K562 (cell line): ENCODE results near the gene ATAD3C. TPM values are rescaled to one million over a fixed set of nuclear protein-coding genes. Genes with fewer than 3 reads are reported as not detected.

Experiments used
- ATF2 ChIP-seq: sonication (generic); formaldehyde crosslinking; IDR thresholded peaks from 2 replicates; pipeline ENCODE4 v1.8.1; 2022; ENCODE audit warnings: missing genetic modification reagents
- BCL6 ChIP-seq: fragments of 250-450 bp; sonication (Bioruptor Pico); IDR thresholded peaks from 2 replicates; pipeline ENCODE4 v1.4.0; 2020
- CBX2 ChIP-seq: fragments of 200-600 bp; sonication (generic); IDR thresholded peaks from one replicate; pipeline ENCODE4 v1.6.1; 2012; ENCODE audit warnings: mild to moderate bottlenecking, low read length, inconsistent platforms; ENCODE audit not compliant: insufficient read depth, poor library complexity, severe bottlenecking
- CTBP1 ChIP-seq: fragments of 450-650 bp; IDR thresholded peaks from 2 replicates; pipeline ENCODE4 v1.6.1; 2016; ENCODE audit warnings: borderline replicate concordance
- DLX4 ChIP-seq: fragments of 250-450 bp; sonication (Bioruptor Pico); IDR thresholded peaks from 2 replicates; pipeline ENCODE4 v1.6.1; 2021; ENCODE audit warnings: mild to moderate bottlenecking
- EHMT2 ChIP-seq: fragments of 450-650 bp; IDR thresholded peaks from 2 replicates; pipeline ENCODE4 v1.6.1; 2018; ENCODE audit warnings: antibody characterized with exemption
- ELF2 ChIP-seq: fragments of 250-450 bp; sonication (Bioruptor Pico); IDR thresholded peaks from 2 replicates; pipeline ENCODE4 v1.5.0; 2021; ENCODE audit warnings: mild to moderate bottlenecking
- GTF2E2 ChIP-seq: fragments of 200-800 bp; sonication (Bioruptor generic); IDR thresholded peaks from 2 replicates; pipeline ENCODE4 v1.6.1; 2016; ENCODE audit warnings: missing genetic modification characterization, missing compliant biosample characterization
- GTF2F1 ChIP-seq: IDR thresholded peaks from 2 replicates; pipeline ENCODE4 v1.6.1; 2011; ENCODE audit warnings: low read depth, low read length, improper control_type of control experiment
- JUN ChIP-seq, 2 experiments: sonication (generic) in 1 of 2; formaldehyde crosslinking in 1 of 2; IDR thresholded peaks; 2 replicates each; pipeline versions ENCODE4 v1.6.1 to v1.8.0; 2012 to 2022; ENCODE audit warnings: borderline replicate concordance in 2 of 2, mild to moderate bottlenecking in 2 of 2, improper control_type of control experiment in 1 of 2, low read depth in 1 of 2, low read length in 1 of 2, missing genetic modification reagents in 1 of 2
- JUND ChIP-seq, 2 experiments: IDR thresholded peaks; 2 replicates in 1 of 2; 3 replicates in 1 of 2; pipeline ENCODE4 v1.6.1; 2011; ENCODE audit warnings: borderline replicate concordance in 2 of 2, low read depth in 2 of 2, low read length in 2 of 2, improper control_type of control experiment in 1 of 2, missing biosample characterization in 1 of 2, missing genetic modification characterization in 1 of 2, missing genetic modification reagents in 1 of 2
- KAT2B ChIP-seq: IDR thresholded peaks from one replicate; pipeline ENCODE4 v1.6.1; 2012; ENCODE audit warnings: low read depth, mild to moderate bottlenecking, control low read depth, inconsistent platforms, low read length, moderate library complexity
- KDM5B ChIP-seq: fragments of 200-600 bp; sonication (generic); IDR thresholded peaks from 2 replicates; pipeline ENCODE4 v1.6.1; 2012; ENCODE audit warnings: low read depth, mild to moderate bottlenecking, moderate library complexity, low read length, control low read depth, inconsistent platforms; ENCODE audit not compliant: insufficient replicate concordance
- NBN ChIP-seq: fragments of 450-650 bp; IDR thresholded peaks from 2 replicates; pipeline ENCODE4 v1.6.1; 2016; ENCODE audit warnings: low read depth, mild to moderate bottlenecking
- NFIC ChIP-seq: fragments of 450-650 bp; IDR thresholded peaks from 2 replicates; pipeline ENCODE4 v1.6.1; 2017; ENCODE audit warnings: mild to moderate bottlenecking, inconsistent platforms
- NFIX ChIP-seq: fragments of 250-450 bp; sonication (Bioruptor Pico); IDR thresholded peaks from 2 replicates; pipeline ENCODE4 v1.4.0; 2020; ENCODE audit warnings: low read depth, mild to moderate bottlenecking, moderate library complexity
- OTX1 ChIP-seq: fragments of 450-650 bp; formaldehyde crosslinking; IDR thresholded peaks from 2 replicates; pipeline ENCODE4 v1.4.0; 2022; ENCODE audit warnings: mild to moderate bottlenecking
- RB1 ChIP-seq: fragments of 450-650 bp; IDR thresholded peaks from 2 replicates; pipeline ENCODE4 v1.6.1; 2017; ENCODE audit warnings: low read depth, mild to moderate bottlenecking
- SMAD4 ChIP-seq: fragments of 250-450 bp; sonication (Bioruptor Pico); conservative IDR thresholded peaks from 2 replicates; pipeline ENCODE4 v1.8.0; 2021; ENCODE audit warnings: inconsistent platforms, mild to moderate bottlenecking, moderate library complexity
- STAT6 ChIP-seq: sonication (generic); formaldehyde crosslinking; IDR thresholded peaks from 2 replicates; pipeline ENCODE4 v1.8.1; 2023; ENCODE audit warnings: mild to moderate bottlenecking, missing genetic modification reagents
- TEAD1 ChIP-seq, 2 experiments: fragments of 450-650 bp in 1 of 2; sonication (generic) in 1 of 2; formaldehyde crosslinking; IDR thresholded peaks; 2 replicates each; pipeline versions ENCODE4 v1.4.0 to v1.8.0; 2020 to 2022; ENCODE audit warnings: mild to moderate bottlenecking in 2 of 2, missing genetic modification reagents in 1 of 2
- USF1 ChIP-seq: sonication (generic); formaldehyde crosslinking; IDR thresholded peaks from 2 replicates; pipeline ENCODE4 v1.9.0; 2022; ENCODE audit warnings: mild to moderate bottlenecking, missing genetic modification reagents
- ZNF239 ChIP-seq: fragments of 250-450 bp; sonication (Bioruptor Pico); IDR thresholded peaks from 2 replicates; pipeline ENCODE4 v1.4.0; 2020; ENCODE audit warnings: mild to moderate bottlenecking
- polyA plus RNA-seq, 8 experiments: library from polyadenylated mRNA; depleted of rRNA in 4 of 8; stranded (reverse) in 5 of 8; unstranded in 3 of 8; fragments of >200 nt; fragmentation: Nextera tagmentation in 2 of 8; fragmentation: Illumina TruSeq in 1 of 8; extraction: Ambion mirVana in 2 of 8; extraction: Trizol in 1 of 8; gene quantifications; 2 replicates each; pipeline versions ENCODE4 v1.2.1 to v1.2.3, GENCODE V29; 2011 to 2014; ENCODE audit warnings: inconsistent platforms in 1 of 8, missing spikeins in 1 of 8
- total RNA-seq, 7 experiments: library from RNA; depleted of rRNA in 6 of 7; stranded (reverse); fragments of >200 nt in 6 of 7; fragmentation: Illumina TruSeq in 2 of 7; extraction: Trizol in 2 of 7; gene quantifications; 2 replicates each; pipeline versions ENCODE4 v1.2.1 to v1.2.3, GENCODE V29; 2011 to 2021; ENCODE audit warnings: low replicate concordance in 1 of 7

The ATAD3C gene
- total and polyA plus RNA-seq, 9 of the 15 experiments (the other 6 are each of a cell fraction or from before 2014, with no cell fraction given) = 0.03 to 0.18 TPM; not detected in 7

- TF ChIP-seq ATF2 (CRISPR knock-in tag) (no peak), JUND (IDR thresholded peaks at IDR 0.05; ENCODE audit: borderline replicate concordance, low read depth, low read length) (peak; percentile 73), JUND (tag; IDR thresholded peaks at IDR 0.05; ENCODE audit: borderline replicate concordance, low read depth, low read length) (no peak; the same call in 2 of the 3 replicates), TEAD1 (CRISPR knock-in tag; IDR thresholded peaks at IDR 0.05) (peak in 1 of 2 experiments; percentile 71; a peak in 2 of 4 replicates), NFIC (peak; percentile 83), USF1 (CRISPR knock-in tag) (peak; percentile 57; the same call in 1 of the 2 replicates), STAT6 (no peak), GTF2F1 (peak; percentile 74; the same call in 1 of the 2 replicates), OTX1 (CRISPR knock-in tag) (no peak), GTF2E2 (tag) (peak; percentile 75; the same call in 1 of the 2 replicates), CTBP1 (peak; percentile 99), ELF2 (CRISPR knock-in tag) (peak; percentile 82), DLX4 (CRISPR knock-in tag) (no peak), JUN (IDR thresholded peaks at IDR 0.05; ENCODE audit: borderline replicate concordance, low read depth, low read length) (peak; percentile 76; the same call in 1 of the 2 replicates), JUN (CRISPR knock-in tag; IDR thresholded peaks at IDR 0.05; ENCODE audit: borderline replicate concordance) (no peak), NBN (peak; percentile 88), KDM5B (peak; percentile 30), BCL6 (no peak), EHMT2 (no peak), KAT2B (no peak), ZNF239 (CRISPR knock-in tag) (no peak), NFIX (CRISPR knock-in tag) (no peak), CBX2 (no peak), RB1 (peak; percentile 91), SMAD4 (CRISPR knock-in tag) (0 out of 2 replicates have a peak, but pooled peaks have one; percentile 44)
Measured at GRCh38 chr1:1511533-1512285, 62.2 kb downstream of the ATAD3C start, which contains the start of gene ATAD3A (continued).
